Neural cell (in vitro differentiated cells): Measurements from ENCODE around the gene IL1R2. TPM values are rescaled to one million over a fixed set of nuclear protein-coding genes. Genes with fewer than 3 reads are reported as not detected.

Source experiments
- H2AFZ ChIP-seq: fragments of 200-600, 300-800 bp; sonication (generic), shearing (Covaris generic); 2 replicates; pipeline ENCODE4 v1.6.0; 2014; ENCODE audit warnings: low read depth, mild to moderate bottlenecking, antibody characterized with exemption, low read length, moderate library complexity
- H3F3A ChIP-seq: fragments of 200-600 bp; shearing (Covaris generic); 2 replicates; pipeline ENCODE4 v1.6.1; 2016; ENCODE audit warnings: mild to moderate bottlenecking, moderate library complexity, mixed read lengths, antibody characterized with exemption, low read length; ENCODE audit not compliant: insufficient read depth, poor library complexity, severe bottlenecking
- H3K27ac ChIP-seq: fragments of 200-600, 300-800 bp; sonication (generic), shearing (Covaris generic); 2 replicates; pipeline ENCODE4 v1.5.1; 2014; ENCODE audit warnings: mild to moderate bottlenecking, low read length, moderate library complexity
- H3K27me3 ChIP-seq: fragments of 300-800, 200-600 bp; sonication (generic), shearing (Covaris generic); 2 replicates; pipeline ENCODE4 v1.6.0; 2014; ENCODE audit warnings: mild to moderate bottlenecking, low read depth, low read length, moderate library complexity; ENCODE audit not compliant: insufficient read depth
- H3K36me3 ChIP-seq: fragments of 300-800, 200-600 bp; sonication (generic), shearing (Covaris generic); 2 replicates; pipeline ENCODE4 v1.5.1; 2014; ENCODE audit warnings: mild to moderate bottlenecking, antibody characterized with exemption, low read length, moderate library complexity; ENCODE audit not compliant: insufficient read depth
- H3K4me2 ChIP-seq: fragments of 300-800, 200-600 bp; sonication (generic), shearing (Covaris generic); 2 replicates; pipeline ENCODE4 v1.6.0; 2014; ENCODE audit warnings: mild to moderate bottlenecking, low read length
- H3K4me3 ChIP-seq: fragments of 300-800, 200-600 bp; sonication (generic), shearing (Covaris generic); 2 replicates; pipeline ENCODE4 v1.5.1; 2014; ENCODE audit warnings: mild to moderate bottlenecking, low read length, moderate library complexity
- H3K79me2 ChIP-seq: fragments of 200-600 bp; shearing (Covaris generic); replicated peaks from 2 replicates; pipeline ENCODE4 v1.6.0; 2014; ENCODE audit warnings: mild to moderate bottlenecking, low read length, moderate library complexity; ENCODE audit not compliant: insufficient read depth
- H3K9ac ChIP-seq: fragments of 300-800, 200-600 bp; sonication (generic), shearing (Covaris generic); 2 replicates; pipeline ENCODE4 v1.6.1; 2016; ENCODE audit warnings: mild to moderate bottlenecking, low read length, mixed read lengths
- H3K9me2 ChIP-seq: fragments of 200-600 bp; shearing (Covaris generic); 2 replicates; pipeline ENCODE4 v1.6.1; 2016; ENCODE audit warnings: mild to moderate bottlenecking, low read length, mixed read lengths; ENCODE audit not compliant: insufficient read depth
- H3K9me3 ChIP-seq: fragments of 200-600, 300-800 bp; sonication (generic), shearing (Covaris generic); 2 replicates; pipeline ENCODE4 v1.6.1; 2016; ENCODE audit warnings: mild to moderate bottlenecking, mixed run types, low read length, moderate library complexity, mixed read lengths
- H4K20me1 ChIP-seq: fragments of 200-600 bp; shearing (Covaris generic); 2 replicates; pipeline ENCODE4 v1.6.1; 2016; ENCODE audit warnings: mild to moderate bottlenecking, mixed run types; ENCODE audit not compliant: insufficient read depth
- EP300 ChIP-seq: fragments of 450-650 bp; conservative IDR thresholded peaks from 2 replicates; pipeline ENCODE4 v1.6.1; 2014; ENCODE audit warnings: antibody characterized with exemption, mild to moderate bottlenecking, moderate library complexity; ENCODE audit not compliant: poor library complexity, severe bottlenecking
- EZH2 ChIP-seq: fragments of 200-600, 300-800 bp; shearing (Covaris generic), sonication (generic); IDR thresholded peaks from 2 replicates; pipeline ENCODE4 v1.6.1; 2014; ENCODE audit warnings: antibody characterized with exemption, low read length, borderline replicate concordance, mild to moderate bottlenecking; ENCODE audit not compliant: insufficient read depth, poor library complexity, severe bottlenecking
- MXI1 ChIP-seq: fragments of 450-650 bp; conservative IDR thresholded peaks from 2 replicates; pipeline ENCODE4 v1.6.1; 2014; ENCODE audit warnings: antibody characterized with exemption, mild to moderate bottlenecking; ENCODE audit not compliant: poor library complexity, severe bottlenecking
- POLR2AphosphoS5 ChIP-seq: IDR thresholded peaks from 2 replicates; pipeline ENCODE4 v1.6.1; 2012
- RAD21 ChIP-seq: fragments of 450-650 bp; conservative IDR thresholded peaks from 2 replicates; pipeline ENCODE4 v1.6.1; 2014; ENCODE audit warnings: antibody characterized with exemption, mild to moderate bottlenecking, moderate library complexity
- SMC3 ChIP-seq: fragments of 450-650 bp; conservative IDR thresholded peaks from 2 replicates; pipeline ENCODE4 v1.6.1; 2014; ENCODE audit warnings: antibody characterized with exemption, mild to moderate bottlenecking, moderate library complexity; ENCODE audit not compliant: poor library complexity
- TAF1 ChIP-seq: IDR thresholded peaks from 2 replicates; pipeline ENCODE4 v1.6.1; 2012; ENCODE audit warnings: low read depth
- polyA plus RNA-seq: library from polyadenylated mRNA; depleted of rRNA; stranded (reverse); fragments of >200 nt; gene quantifications from 2 replicates; pipeline ENCODE4 v1.2.3, GENCODE V29; 2014
- TF ChIP-seq, protein P1 (sequence below): fragments of 450-650 bp; IDR thresholded peaks from 2 replicates; pipeline ENCODE4 v1.5.1; 2014; ENCODE audit warnings: antibody characterized with exemption, mild to moderate bottlenecking, moderate library complexity; ENCODE audit not compliant: poor library complexity, severe bottlenecking
- TF ChIP-seq, protein P2 (sequence below): IDR thresholded peaks from 2 replicates; pipeline ENCODE4 v1.6.1; 2012; ENCODE audit warnings: borderline replicate concordance

The IL1R2 gene
- polyA plus RNA-seq, 1 donor from 2014 or later = not detected

DNA sequence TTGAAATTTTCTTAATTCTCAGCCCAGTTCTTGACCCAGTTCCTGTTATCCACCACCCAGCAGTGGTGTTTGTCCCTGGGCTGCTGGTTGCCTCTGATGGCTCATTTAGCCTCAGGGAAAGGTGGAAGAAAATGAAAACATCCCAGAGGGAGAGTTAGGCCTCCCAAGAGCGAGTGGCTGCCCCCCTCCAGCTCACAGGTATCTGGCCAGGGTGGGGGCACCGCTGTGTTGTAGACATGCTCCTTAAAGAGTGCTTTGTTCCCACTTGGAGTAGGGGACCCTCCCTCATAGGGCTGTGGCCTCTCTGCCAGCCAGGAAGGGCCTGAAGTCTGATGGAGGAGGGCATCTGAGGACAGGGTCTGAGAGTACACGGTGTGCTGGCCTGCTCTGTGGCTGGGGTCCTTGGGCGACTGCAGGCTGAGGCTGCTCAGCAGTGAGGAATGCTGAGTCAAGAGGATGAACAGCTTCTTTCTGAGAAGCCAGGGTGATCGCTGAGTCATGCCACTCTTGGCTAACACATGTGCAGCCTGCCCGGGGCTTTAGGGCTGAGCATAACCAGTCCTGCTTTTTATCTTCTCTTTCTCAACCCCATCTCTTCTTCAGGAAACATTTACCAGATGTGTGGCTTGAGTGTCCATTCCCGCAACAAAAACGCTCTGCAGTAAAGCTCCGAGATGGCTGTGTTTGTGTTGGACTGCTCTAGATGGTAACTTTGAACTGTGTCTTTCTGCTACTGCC lies 72.3 kb downstream of the IL1R2 start:
- Histone ChIP-seq H4K20me1 (no peaks in the 10 kb centered on the region), H2AFZ (no peak overlapping the region), H3K27me3 (no peaks in the 10 kb centered on the region), H3K27ac (no peak overlapping the region), H3K9me3 (no peaks in the 10 kb centered on the region), H3K9ac (no peak overlapping the region), H3F3A (no peaks in the 10 kb centered on the region), H3K4me3 (no peak overlapping the region), H3K36me3 (no peaks in the 10 kb centered on the region), H3K4me2 (no peak overlapping the region), H3K9me2 (no peaks in the 10 kb centered on the region), H3K79me2 (no peaks in the 10 kb centered on the region)
- TF ChIP-seq MXI1 (no peak), RAD21 (no peak), SMC3 (no peak), EP300 (no peak), EZH2 (no peak), TAF1 (no peak)
- TF ChIP-seq, protein P1, sequence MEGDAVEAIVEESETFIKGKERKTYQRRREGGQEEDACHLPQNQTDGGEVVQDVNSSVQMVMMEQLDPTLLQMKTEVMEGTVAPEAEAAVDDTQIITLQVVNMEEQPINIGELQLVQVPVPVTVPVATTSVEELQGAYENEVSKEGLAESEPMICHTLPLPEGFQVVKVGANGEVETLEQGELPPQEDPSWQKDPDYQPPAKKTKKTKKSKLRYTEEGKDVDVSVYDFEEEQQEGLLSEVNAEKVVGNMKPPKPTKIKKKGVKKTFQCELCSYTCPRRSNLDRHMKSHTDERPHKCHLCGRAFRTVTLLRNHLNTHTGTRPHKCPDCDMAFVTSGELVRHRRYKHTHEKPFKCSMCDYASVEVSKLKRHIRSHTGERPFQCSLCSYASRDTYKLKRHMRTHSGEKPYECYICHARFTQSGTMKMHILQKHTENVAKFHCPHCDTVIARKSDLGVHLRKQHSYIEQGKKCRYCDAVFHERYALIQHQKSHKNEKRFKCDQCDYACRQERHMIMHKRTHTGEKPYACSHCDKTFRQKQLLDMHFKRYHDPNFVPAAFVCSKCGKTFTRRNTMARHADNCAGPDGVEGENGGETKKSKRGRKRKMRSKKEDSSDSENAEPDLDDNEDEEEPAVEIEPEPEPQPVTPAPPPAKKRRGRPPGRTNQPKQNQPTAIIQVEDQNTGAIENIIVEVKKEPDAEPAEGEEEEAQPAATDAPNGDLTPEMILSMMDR = no peak
- TF ChIP-seq, protein P2, sequence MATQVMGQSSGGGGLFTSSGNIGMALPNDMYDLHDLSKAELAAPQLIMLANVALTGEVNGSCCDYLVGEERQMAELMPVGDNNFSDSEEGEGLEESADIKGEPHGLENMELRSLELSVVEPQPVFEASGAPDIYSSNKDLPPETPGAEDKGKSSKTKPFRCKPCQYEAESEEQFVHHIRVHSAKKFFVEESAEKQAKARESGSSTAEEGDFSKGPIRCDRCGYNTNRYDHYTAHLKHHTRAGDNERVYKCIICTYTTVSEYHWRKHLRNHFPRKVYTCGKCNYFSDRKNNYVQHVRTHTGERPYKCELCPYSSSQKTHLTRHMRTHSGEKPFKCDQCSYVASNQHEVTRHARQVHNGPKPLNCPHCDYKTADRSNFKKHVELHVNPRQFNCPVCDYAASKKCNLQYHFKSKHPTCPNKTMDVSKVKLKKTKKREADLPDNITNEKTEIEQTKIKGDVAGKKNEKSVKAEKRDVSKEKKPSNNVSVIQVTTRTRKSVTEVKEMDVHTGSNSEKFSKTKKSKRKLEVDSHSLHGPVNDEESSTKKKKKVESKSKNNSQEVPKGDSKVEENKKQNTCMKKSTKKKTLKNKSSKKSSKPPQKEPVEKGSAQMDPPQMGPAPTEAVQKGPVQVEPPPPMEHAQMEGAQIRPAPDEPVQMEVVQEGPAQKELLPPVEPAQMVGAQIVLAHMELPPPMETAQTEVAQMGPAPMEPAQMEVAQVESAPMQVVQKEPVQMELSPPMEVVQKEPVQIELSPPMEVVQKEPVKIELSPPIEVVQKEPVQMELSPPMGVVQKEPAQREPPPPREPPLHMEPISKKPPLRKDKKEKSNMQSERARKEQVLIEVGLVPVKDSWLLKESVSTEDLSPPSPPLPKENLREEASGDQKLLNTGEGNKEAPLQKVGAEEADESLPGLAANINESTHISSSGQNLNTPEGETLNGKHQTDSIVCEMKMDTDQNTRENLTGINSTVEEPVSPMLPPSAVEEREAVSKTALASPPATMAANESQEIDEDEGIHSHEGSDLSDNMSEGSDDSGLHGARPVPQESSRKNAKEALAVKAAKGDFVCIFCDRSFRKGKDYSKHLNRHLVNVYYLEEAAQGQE = no peak

DNA sequence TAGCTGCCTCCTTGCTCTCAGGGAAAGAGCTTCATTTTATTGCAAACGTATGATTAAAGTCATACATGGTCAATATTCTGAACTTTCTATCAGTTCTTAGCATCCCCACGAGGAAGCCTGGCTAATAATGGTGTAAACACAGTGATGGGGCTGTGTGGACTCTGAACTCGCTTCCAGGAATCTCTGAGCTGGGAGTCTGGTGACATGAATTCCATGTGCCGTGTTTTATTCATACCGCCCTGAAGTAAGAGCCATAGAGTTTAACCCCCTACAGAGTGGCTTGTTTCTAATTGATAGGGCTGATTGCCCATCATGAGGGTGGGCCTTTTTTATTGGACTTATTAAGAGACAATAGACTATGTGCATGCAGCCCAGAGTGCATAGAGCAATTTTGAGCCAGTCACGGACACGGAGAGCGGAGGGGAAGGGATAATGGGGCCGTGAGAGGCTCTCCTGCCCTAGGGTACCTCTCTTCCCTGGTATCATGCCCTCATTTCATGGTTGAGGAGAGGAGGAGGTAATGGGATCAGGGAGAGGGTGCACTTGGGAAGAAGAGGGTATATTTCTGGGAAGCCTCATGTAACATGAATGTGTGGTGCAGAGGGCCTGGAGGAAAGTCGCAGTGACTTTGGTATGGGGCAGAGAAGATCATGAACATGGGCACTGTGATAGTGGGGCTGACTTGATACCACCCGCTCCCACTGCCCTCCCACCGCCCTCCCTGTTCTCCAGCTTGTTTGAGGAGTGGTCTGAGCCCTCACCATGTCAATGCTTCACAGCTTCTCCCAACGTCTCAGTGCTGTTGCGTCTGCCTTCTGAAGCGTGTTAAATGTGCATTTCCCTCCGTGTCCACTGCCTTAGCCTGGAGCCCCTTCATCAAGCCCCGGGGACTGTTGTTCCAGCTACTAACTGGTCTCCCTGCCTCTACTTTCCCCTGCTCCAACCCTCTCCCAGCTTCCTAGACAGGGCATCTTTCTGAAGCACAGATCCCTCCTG lies 73.2 kb downstream of the IL1R2 start:
- no peak overlapping the region for H3K27ac ChIP-seq
- H3K4me3 ChIP-seq = no peak overlapping the region
- H3K9me3 ChIP-seq = no peaks in the 10 kb centered on the region
- no peaks in the 10 kb centered on the region for H3F3A ChIP-seq
- H3K79me2 ChIP-seq = no peaks in the 10 kb centered on the region
- H4K20me1 ChIP-seq = no peaks in the 10 kb centered on the region
- no peaks in the 10 kb centered on the region for H3K36me3 ChIP-seq
- H2AFZ ChIP-seq = no peak overlapping the region
- H3K27me3 ChIP-seq = no peaks in the 10 kb centered on the region
- TF ChIP-seq RAD21 (no peak), SMC3 (no peak), POLR2AphosphoS5 (no peak), MXI1 (no peak)
- TF ChIP-seq, protein P1 = no peak
- TF ChIP-seq, protein P2 = no peak
- no peak overlapping the region for H3K9ac ChIP-seq
- H3K4me2 ChIP-seq = no peak overlapping the region
- H3K9me2 ChIP-seq = no peaks in the 10 kb centered on the region
